ENCODE measurements around the gene CCBE1.

The CCBE1 gene

GRCh38 chr18:59500765-59501164 is 196.5 kb downstream of the CCBE1 start:
- TF ChIP-seq CTCF (IDR thresholded peaks at IDR 0.05; ENCODE audit: low read length, missing control alignments), result no peak
- DNase-seq (ENCODE audit: low read depth), result no peak
- no peak overlapping the region for H3K4me3 ChIP-seq (replicated peaks; ENCODE audit: low read depth, low read length)

GRCh38 chr18:59498506-59499086 is 198.6 kb downstream of the CCBE1 start:
- no peak for TF ChIP-seq CTCF (IDR thresholded peaks at IDR 0.05; ENCODE audit: low read length, missing control alignments)
- H3K4me3 ChIP-seq (replicated peaks; ENCODE audit: low read depth, low read length), result no peak overlapping the region
- DNase-seq (ENCODE audit: low read depth), result no peak

- no peak overlapping the region for H3K4me3 ChIP-seq (replicated peaks; ENCODE audit: low read depth, low read length)
- DNase-seq (ENCODE audit: low read depth), result no peak
- no peak for TF ChIP-seq CTCF (IDR thresholded peaks at IDR 0.05; ENCODE audit: low read length, missing control alignments)
These were observed 204.3 kb downstream of the CCBE1 start for GRCh38 chr18:59492756-59493421.

DNA sequence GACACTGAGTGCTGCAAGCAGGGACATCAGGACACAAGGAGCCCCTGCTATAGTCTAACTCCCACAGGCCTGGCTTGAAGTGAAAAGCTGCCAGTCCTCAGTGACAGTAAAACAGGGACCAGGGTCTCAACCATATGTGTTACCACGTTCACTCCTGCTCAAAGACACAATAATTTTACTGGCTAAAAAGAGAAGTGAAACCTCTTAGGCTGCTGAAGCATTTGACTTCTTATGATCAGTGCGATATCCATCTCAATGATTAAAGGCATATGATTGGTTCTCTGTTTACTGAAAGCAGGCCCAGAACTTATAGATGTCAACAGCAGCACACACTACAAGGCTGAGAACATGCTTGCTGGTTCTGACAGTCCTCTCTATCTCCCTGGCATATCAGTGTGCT is 208.3 kb downstream of the CCBE1 start:
- TF ChIP-seq CTCF (IDR thresholded peaks at IDR 0.05; ENCODE audit: low read length, missing control alignments), result no peak
- H3K4me3 ChIP-seq (replicated peaks; ENCODE audit: low read depth, low read length), result no peak overlapping the region
- no peak for DNase-seq (ENCODE audit: low read depth)

GRCh38 chr18:59485382-59485781 is 211.8 kb downstream of the CCBE1 start:
- DNase-seq (ENCODE audit: low read depth), result no peak
- no peak overlapping the region for H3K4me3 ChIP-seq (replicated peaks; ENCODE audit: low read depth, low read length)
- TF ChIP-seq CTCF (IDR thresholded peaks at IDR 0.05; ENCODE audit: low read length, missing control alignments), result no peak

GRCh38 chr18:59484561-59485328 is 212.5 kb downstream of the CCBE1 start:
- DNase-seq (ENCODE audit: low read depth), result peak; percentile 81
- no peak overlapping the region for H3K4me3 ChIP-seq (replicated peaks; ENCODE audit: low read depth, low read length)
- TF ChIP-seq CTCF (IDR thresholded peaks at IDR 0.05; ENCODE audit: low read length, missing control alignments), result no peak

Data from fibroblast of pulmonary artery (primary cell).